Left renal cortex interstitium (tissue), 4 donors: Measurements from ENCODE around the gene SLC34A2. TPM values are rescaled to one million over a fixed set of nuclear protein-coding genes. Genes with fewer than 3 reads are reported as not detected.

Source experiments
- DNase-seq, 4 donors: peaks; one replicate each; pipeline ENCODE4 v3.0.0-alpha.2; 2013; ENCODE audit warnings: low read depth in 4 of 4, low spot score in 2 of 4, missing footprints in 1 of 4
- polyA plus RNA-seq, 4 donors: library from polyadenylated mRNA; unstranded; fragments of 120-200 nt; gene quantifications; one replicate each; pipeline ENCODE4 v1.2.1, GENCODE V29; 2013; ENCODE audit not compliant: insufficient read length in 4 of 4

SLC34A2 gene
- polyA plus RNA-seq, 4 donors = 20.3 to 27.0 (median 26.7) TPM

GRCh38 chr4:25712611-25713010, 57.0 kb downstream of the SLC34A2 start:
- DNase-seq = no peak

- DNase-seq = no peak
These were observed 58.2 kb downstream of the SLC34A2 start for GRCh38 chr4:25713812-25714211.

- no peak for DNase-seq
These were observed 67.3 kb downstream of the SLC34A2 start for GRCh38 chr4:25722964-25723363.

GRCh38 chr4:25723409-25723808, 67.8 kb downstream of the SLC34A2 start:
- DNase-seq = no peak

GRCh38 chr4:25725870-25726269, 70.2 kb downstream of the SLC34A2 start:
- DNase-seq = no peak

- DNase-seq = no peak
These were observed 72.3 kb downstream of the SLC34A2 start for GRCh38 chr4:25727711-25728493.

Other genes with a start within 250 kb of the SLC34A2 start
- 10 to 100 TPM; 19.3 to 25.5 (median 22.1) TPM for gene SEL1L3, start 207.1 kb downstream of the SLC34A2 start, polyA plus RNA-seq